OCI-LY3 (cell line): ENCODE measurements around the gene GPX2.

Experiments used
- CTCF ChIP-seq: fragments of 200-600, 300-600 bp; sonication (generic); IDR thresholded peaks from 2 replicates; pipeline ENCODE4 v1.5.1; 2014; ENCODE audit warnings: antibody characterized with exemption, low read length, low read depth
- EZH2phosphoT487 ChIP-seq: fragments of 200-600 bp; shearing (Covaris generic); IDR thresholded peaks from 2 replicates; pipeline ENCODE4 v1.6.1; 2018; ENCODE audit warnings: antibody characterized with exemption, mixed run types, low read depth

DNA sequence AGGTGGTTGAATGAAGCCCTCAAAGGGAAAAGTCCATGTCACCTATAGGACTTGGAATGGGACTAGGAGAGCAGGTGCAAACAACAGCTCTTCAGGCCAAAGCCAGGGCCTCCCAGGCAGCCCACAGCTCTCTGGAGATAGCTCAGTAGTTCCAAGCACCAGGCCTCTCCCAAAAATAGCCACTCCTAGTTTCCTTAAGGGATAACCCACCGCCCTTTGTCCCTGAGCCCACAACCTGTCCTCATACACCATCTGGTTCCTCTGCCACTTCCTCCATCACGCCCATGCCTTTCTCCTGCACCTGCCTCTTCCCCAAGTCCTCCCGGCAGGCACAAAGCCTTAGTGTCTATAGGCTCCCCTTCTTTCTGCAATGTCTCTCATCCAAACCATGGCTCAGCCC lies 27.5 kb upstream of the GPX2 start:
- TF ChIP-seq CTCF (no peak), EZH2phosphoT487 (no peak)
